D721Med (cell line): ENCODE measurements around the gene RBM44.

ENCODE experiments used
- DNase-seq: peaks from one replicate; pipeline ENCODE4 v3.0.0; 2011; ENCODE audit warnings: low spot score; ENCODE audit not compliant: insufficient read length
- FAIRE-seq: peaks from 2 replicates; lab custom pipeline; 2011; peaks lifted over from hg19 to GRCh38; lab: Jason Lieb, UNC
- TF ChIP-seq, protein P1 (sequence below): IDR thresholded peaks from 2 replicates; pipeline ENCODE4 v1.5.1; 2012; ENCODE audit warnings: mild to moderate bottlenecking, control low read depth; ENCODE audit not compliant: insufficient read depth; ENCODE audit errors: missing control alignments

RBM44 gene

DNA sequence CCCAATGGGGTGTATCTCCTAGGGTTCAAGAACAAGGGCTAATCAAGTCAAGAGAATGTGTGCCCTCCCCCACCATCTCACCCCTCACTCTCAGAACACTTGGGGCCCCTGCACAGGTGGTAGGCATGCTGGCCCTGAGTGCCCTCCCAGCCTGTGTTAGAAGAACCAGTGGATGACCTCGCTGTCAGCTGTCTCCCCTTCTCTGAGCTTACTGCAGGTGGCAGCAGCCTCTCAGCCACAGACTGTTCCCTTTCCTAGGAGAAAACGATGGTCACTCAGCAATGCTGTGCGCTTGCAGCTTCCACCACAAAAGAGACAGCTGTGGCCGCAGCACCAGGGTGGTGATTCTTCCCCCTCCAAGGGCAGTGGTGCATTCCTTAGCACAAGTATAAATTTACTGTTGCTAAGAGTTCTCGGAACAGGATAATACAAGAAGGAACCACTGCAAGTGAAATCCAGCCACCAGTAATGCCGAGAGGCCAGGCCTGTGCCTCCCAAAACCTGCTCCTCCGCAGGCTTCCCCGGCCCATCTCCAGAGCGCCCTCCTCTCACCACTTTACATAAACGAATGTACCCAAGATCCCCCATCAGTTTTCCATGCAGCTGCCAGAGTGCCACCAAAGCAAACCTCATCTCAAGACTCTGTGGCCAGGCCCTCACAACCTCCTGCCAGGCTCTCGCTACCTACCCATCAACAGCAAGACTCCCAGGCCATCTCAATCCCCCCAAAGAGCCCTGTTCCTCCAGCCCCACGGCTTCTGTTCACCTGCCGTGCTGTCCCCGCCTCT, 59.9 kb downstream of the RBM44 start:
- TF ChIP-seq, protein P1, sequence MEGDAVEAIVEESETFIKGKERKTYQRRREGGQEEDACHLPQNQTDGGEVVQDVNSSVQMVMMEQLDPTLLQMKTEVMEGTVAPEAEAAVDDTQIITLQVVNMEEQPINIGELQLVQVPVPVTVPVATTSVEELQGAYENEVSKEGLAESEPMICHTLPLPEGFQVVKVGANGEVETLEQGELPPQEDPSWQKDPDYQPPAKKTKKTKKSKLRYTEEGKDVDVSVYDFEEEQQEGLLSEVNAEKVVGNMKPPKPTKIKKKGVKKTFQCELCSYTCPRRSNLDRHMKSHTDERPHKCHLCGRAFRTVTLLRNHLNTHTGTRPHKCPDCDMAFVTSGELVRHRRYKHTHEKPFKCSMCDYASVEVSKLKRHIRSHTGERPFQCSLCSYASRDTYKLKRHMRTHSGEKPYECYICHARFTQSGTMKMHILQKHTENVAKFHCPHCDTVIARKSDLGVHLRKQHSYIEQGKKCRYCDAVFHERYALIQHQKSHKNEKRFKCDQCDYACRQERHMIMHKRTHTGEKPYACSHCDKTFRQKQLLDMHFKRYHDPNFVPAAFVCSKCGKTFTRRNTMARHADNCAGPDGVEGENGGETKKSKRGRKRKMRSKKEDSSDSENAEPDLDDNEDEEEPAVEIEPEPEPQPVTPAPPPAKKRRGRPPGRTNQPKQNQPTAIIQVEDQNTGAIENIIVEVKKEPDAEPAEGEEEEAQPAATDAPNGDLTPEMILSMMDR: peak; percentile 89
- FAIRE-seq: no peak
- DNase-seq: peak; percentile 65

DNA sequence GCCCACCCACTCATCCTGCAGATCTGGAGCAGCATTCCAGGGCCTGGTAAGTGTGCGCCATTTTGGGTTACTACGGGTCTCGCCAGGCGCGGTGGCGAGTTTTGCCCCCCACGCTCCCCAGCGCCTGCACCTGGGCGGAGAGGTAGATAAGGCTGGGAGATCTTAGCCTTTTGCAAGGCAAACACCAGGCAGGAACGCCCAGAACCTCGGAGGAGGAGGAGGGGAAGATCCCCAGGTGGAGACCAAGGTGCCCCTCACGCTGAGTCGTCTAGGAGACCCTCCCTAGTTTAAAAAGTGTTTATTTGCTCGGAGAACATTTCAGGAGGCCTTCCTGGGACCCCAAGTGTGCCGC, 60.5 kb downstream of the RBM44 start:
- FAIRE-seq: no peak
- no peak for DNase-seq
- TF ChIP-seq, protein P1: no peak

DNA sequence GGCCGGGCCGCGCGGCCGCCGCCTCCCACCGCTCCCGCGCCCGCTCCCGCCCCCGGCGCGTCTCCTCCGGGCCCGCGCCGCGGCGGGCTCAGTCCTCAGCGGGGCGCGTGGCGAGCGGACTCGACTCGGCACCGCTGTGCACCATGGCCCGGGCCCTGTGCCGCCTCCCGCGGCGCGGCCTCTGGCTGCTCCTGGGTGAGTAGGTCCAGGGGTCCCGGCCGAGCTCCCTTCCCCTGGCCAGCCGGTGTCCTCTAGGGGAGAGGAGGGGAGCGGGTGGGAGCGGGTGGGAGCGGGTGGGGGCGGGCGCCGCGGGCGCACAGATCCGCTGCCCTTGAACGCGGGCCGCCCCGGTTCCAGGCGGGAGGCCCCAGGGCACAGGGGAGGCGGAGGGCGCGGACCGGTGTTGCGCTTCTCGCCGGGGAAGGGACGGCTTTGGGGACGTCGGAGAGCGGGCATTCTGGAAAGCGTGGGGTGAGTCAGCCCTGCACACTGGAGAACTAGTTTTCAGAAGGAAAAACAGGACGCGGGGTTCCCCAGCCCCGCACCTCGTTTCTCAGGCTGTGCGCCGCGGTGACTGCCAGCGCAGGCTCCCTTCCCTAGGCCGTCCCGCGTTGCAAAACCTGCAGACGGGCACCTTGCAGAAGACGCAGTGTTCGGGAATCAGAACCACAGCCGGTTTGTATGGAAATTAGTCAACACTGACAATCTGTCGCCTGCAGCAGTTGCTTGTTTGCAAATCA, 61.1 kb downstream of the RBM44 start, which contains the start of gene RAMP1:
Gene RAMP1 (plus strand): TSS at position 91 of the 740 bp plus-strand sequence. CDS start 53 bp downstream, at position 144.
- DNase-seq (peak; percentile 12), FAIRE-seq (no peak)
- TF ChIP-seq, protein P1: no peak

DNA sequence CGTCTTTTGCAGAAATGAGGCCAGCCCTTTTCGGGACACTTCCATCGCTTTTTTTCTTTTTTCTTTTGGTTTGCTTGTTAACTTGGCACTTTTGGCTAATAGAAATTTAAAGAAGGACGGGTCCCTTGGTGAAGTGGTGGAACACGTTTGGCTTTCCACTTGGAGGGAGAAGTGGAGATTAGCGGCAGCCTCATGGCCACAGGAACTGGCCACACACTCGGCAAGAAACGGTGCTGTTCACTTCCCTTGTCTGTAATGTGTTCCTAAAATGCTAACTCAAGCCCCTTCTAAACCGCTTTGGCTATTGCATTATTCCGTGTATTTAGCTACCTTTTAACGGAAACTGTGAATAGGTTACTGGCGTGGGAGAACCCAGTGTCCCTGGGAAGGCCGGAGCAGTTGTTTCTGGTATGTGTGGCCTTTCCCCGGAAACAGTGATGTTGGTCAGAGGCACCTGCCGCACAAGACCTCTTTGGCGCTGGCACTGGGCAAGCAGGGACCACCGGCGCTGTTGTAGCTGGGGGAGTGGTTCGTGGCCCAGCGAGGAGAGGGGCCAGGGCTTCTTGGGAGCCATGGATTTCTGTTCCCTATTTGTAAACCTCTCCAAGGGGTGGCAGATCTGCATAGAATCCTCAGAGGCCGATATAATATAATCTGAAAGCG, 61.8 kb downstream of the RBM44 start:
- no peak for FAIRE-seq
- TF ChIP-seq, protein P1: no peak
- DNase-seq: no peak

DNA sequence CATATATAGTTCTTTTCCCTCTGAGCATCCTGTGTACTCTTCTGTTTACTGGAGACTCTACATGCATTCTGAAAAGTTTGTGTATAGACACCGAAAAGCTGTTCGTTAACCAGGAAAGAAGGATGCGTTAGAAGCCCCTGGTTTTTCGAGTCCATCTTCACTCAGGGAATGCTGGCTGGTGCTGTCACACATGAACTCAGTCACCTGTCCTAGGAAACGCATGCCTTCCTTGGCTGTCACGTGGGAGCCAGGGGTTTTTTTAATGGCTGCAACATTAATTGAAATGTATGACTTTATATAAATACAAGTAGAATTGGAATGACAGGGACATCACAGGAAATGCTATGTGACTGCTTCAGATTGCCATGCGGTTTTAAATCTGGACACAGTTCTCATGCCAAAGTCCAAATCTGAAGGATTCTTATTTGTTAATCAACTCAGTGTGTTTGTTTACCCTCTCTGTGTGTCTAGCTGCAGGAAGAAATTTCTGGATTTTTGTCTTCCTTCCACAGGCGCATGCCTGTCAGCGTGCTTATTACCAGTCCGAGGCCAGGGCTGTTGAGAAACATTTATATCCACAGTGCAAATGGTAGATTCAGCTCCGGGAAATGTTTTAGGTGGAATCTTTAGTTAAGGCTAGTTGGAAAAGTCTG, 63.4 kb downstream of the RBM44 start:
- DNase-seq (no peak), FAIRE-seq (no peak)
- TF ChIP-seq, protein P1: no peak

DNA sequence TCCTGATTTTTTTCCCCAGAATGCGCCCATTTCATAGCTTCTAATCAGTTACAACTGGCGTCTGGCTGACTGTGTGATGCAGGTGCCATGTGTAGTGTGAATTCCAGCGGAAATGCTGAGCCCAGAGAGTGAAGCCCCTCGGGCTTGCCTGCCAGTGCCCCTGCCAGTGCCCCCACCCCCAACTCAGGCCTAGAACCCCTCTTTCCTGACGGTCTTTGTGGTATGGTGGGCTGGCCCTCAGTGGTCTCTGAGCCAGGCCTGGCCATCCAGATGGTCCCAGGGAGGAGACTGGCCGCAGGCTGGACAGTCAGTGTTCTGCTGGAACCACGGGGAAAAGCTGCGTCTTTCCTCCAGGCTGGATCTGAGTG, 63.9 kb downstream of the RBM44 start:
- no peak for DNase-seq
- TF ChIP-seq, protein P1: no peak
- FAIRE-seq: no peak
